Activated naive CD8-positive, alpha-beta T cell treated with anti-CD3 and anti-CD28 coated beads, Interleukin-2, amount 50 U/mL, for 24 hours (primary cell): ENCODE results near the gene MRGPRD.
"Not testable (repeated sequence)": the region's sequence is repeated elsewhere in the genome, so short reads cannot be mapped to it uniquely, and the experiment has no call there.

Experiments used
- ATAC-seq: fragments of 150-1000 bp; cut with Tn5 transposase; one replicate; pipeline ENCODE4 v1.10.0; 2021
- DNase-seq: peaks from one replicate; pipeline ENCODE4 v3.0.0; 2021
- H3K27ac Mint-ChIP-seq: one replicate; pipeline ENCODE4 v1.8.0; 2021; ENCODE audit warnings: mild to moderate bottlenecking, mixed read lengths
- H3K27me3 Mint-ChIP-seq: one replicate; pipeline ENCODE4 v1.8.0; 2021; ENCODE audit warnings: mixed read lengths
- H3K36me3 Mint-ChIP-seq: one replicate; pipeline ENCODE4 v1.8.0; 2021; ENCODE audit warnings: low read depth, mixed read lengths
- H3K4me1 Mint-ChIP-seq: one replicate; pipeline ENCODE4 v1.8.0; 2021; ENCODE audit warnings: mixed read lengths
- H3K4me3 Mint-ChIP-seq: one replicate; pipeline ENCODE4 v1.8.0; 2021; ENCODE audit warnings: mild to moderate bottlenecking, moderate library complexity, mixed read lengths
- H3K9me3 Mint-ChIP-seq: one replicate; pipeline ENCODE4 v1.8.0; 2021; ENCODE audit warnings: mixed read lengths

The MRGPRD gene

DNA sequence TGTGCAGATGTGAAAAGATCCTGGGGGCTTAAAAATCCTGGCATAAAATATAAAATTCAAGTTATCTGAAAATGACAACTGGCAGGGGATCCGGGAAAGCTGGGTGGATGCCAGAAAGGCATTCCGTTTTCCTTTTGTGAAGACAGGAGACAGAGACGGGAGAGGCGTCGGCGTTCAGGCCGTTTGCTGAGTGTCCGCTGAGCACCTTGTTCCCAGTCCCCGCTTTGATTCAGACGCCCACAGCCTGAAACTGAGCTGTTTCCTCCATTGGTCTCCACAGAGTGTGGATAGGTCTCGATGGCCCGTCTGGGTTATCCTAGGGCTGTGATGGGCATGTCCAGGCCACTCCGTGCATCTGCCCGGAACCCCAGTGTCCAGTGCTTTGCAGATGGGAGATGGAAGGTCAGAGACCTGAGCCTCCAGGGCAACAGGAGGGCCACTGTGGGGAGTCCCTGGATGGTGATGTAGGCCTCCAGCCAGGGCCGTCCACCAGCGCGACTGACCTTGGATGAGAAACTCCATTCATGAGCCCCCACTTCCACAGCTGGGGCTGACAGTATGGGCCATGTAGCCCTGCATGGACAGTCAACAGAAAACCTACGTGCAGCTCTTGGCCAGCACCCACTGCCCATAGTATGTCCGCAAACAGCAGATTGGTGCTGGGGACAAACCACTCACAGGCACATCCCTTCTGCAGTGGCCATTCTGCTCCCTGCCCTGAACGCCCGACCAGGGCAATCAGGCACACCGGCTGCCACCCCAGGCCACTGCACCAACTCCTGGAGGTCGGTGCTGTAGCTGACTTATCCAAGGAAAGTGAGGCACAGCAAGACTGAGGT is 20.7 kb upstream of the MRGPRD start:
- peaks cover 8% of the 10 kb centered on the region for H3K27me3 Mint-ChIP-seq
- no peaks in the 10 kb centered on the region for H3K9me3 Mint-ChIP-seq
- H3K4me3 Mint-ChIP-seq: no peak overlapping the region
- H3K4me1 Mint-ChIP-seq: no peaks in the 10 kb centered on the region
- H3K36me3 Mint-ChIP-seq: no peaks in the 10 kb centered on the region
- ATAC-seq (no peak), DNase-seq (no peak)
- no peak overlapping the region for H3K27ac Mint-ChIP-seq

DNA sequence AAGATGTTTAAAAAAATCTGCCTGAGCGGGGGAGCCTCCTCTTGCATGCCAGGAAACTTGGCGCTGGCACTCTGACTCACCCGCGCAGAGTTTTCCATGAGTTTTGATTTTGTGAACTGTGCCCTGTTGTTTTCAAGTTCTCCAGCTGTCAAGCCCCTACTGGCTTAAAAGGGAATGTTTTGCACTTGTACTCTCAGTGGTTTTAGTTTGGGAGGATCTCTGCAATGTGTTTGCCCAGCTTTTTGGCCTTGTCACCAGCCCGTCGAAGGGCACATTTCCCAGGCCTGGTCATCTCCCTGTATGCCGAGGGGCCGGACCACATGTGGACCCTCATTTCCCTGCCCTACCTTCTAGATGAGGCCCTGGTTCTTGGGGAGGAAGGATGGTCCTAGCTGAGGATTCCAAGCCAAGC is 20.1 kb upstream of the MRGPRD start:
- H3K27me3 Mint-ChIP-seq: peaks cover 7% of the 10 kb centered on the region
- H3K27ac Mint-ChIP-seq: no peak overlapping the region
- ATAC-seq (no peak), DNase-seq (no peak)
- no peaks in the 10 kb centered on the region for H3K4me1 Mint-ChIP-seq
- no peaks in the 10 kb centered on the region for H3K9me3 Mint-ChIP-seq
- H3K36me3 Mint-ChIP-seq: no peaks in the 10 kb centered on the region
- H3K4me3 Mint-ChIP-seq: no peak overlapping the region

DNA sequence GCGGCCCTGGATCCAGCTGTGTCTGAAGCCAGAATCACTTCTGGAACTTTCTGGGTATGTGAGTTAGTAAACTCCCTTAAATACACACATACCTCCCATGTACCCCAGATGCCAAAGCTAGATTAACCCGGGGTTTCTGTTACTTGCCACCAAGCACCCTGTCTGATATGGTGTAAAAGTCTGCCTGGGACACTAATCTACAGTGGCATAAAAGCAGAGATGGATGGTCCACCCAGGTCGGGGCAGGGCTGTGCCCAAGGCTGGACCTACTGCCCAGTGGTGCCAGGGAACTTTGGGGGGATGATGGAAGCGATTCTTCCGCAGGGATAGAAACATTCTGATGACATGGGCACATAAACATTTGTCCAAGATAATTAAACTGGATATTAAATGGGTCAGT is 19.6 kb upstream of the MRGPRD start:
- H3K27me3 Mint-ChIP-seq: peaks cover 5% of the 10 kb centered on the region
- no peak overlapping the region for H3K27ac Mint-ChIP-seq
- ATAC-seq (no peak), DNase-seq (no peak)
- H3K36me3 Mint-ChIP-seq: no peaks in the 10 kb centered on the region
- no peak overlapping the region for H3K4me3 Mint-ChIP-seq
- H3K9me3 Mint-ChIP-seq: no peaks in the 10 kb centered on the region
- H3K4me1 Mint-ChIP-seq: no peaks in the 10 kb centered on the region

DNA sequence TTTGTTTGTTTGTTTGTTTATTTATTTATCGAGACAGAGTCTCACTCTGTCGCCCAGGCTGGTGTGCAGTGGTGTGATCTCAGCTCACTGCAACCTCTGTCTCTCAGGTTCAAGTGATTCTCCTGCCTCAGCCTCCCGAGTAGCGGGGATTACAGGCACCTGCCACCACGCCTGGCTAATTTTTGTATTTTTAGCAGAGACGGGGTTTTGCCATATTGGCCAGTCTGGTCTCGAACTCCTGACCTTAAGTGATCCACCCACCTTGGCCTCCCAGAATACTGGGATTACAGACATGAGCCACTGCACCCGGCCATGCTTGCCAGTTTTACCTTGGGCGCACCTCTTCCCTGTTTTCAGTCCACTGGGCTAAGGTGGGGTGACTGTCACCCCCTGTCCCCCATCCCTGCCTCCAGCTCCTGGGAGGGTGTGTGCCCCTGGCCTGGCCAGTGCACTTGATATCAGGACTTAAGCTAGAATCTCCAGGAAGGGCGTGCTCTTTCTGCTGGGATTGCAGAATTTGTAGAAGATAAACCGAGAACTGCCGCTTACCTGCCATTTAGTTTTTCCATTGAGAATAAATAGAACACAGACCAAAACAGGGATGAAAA is 19.1 kb upstream of the MRGPRD start:
- H3K4me3 Mint-ChIP-seq, H3K36me3 Mint-ChIP-seq, H3K27me3 Mint-ChIP-seq, H3K27ac Mint-ChIP-seq, H3K4me1 Mint-ChIP-seq, ATAC-seq, H3K9me3 Mint-ChIP-seq, DNase-seq: not testable (repeated sequence)

DNA sequence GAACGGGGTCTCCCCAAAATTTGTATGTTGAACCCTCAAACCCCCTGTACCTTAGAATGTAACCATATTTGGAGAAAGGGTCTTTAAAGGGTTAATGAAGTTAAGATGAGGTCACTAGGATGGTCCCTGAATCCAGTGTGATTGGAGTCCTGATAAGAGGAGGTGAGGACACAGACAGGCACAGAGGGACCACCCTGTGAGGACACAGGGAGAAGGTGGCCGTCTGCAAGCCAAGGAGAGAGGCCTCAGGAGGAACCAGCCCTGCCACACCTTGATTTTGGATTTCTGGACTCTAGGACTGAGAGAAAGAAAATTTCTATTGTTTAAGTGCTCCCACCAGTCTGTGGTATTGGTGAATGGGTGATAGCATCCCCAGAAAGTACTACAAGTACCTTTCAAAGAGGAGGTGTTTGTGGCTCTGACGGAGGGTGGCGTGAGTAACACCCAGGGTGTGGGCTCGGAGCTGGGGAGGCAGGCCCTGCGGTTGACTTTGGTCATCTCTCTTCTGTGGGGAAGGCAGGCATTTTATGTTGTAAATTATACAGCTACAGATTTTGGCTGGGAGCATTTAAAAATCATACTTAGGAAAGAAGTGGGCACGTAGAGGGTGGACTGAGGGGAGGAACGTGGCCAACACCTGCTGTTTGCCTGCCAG is 18.4 kb upstream of the MRGPRD start:
- no peak for DNase-seq
- H3K4me3 Mint-ChIP-seq: no peak overlapping the region
- H3K27me3 Mint-ChIP-seq: peaks cover 9% of the 10 kb centered on the region
- no peaks in the 10 kb centered on the region for H3K36me3 Mint-ChIP-seq
- ATAC-seq: no peak
- H3K9me3 Mint-ChIP-seq: no peaks in the 10 kb centered on the region
- no peak overlapping the region for H3K27ac Mint-ChIP-seq
- H3K4me1 Mint-ChIP-seq: no peaks in the 10 kb centered on the region

DNA sequence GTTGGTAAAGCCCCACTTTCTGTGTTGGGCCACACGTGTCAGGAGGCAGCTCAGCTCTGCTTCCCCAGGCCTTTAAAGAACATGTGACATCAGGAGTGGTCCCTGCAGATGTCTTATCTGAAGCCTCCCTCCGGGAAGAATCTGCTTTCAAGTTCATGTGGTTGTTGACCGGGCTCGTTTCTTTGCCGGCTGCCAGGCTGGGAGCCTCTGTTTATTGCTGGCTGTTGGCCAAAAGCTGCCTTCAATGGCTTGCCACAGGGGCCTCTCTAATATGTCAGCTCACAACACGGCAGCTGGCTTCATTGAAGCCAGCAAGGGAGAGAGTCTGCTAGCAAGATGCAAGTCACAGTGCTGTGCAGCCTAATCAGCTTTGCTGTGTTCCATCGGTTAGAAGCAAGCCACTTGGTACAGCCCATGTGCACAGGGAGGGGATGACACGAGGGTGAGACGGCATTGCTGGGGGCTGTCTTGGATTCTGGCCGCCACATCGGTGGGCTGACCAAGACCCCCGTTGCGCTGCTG is 17.7 kb upstream of the MRGPRD start:
- ATAC-seq (no peak), DNase-seq (no peak)
- Mint-ChIP-seq H3K27ac (no peak overlapping the region), H3K9me3 (no peaks in the 10 kb centered on the region), H3K4me3 (no peak overlapping the region), H3K4me1 (no peaks in the 10 kb centered on the region), H3K27me3 (peaks cover 13% of the 10 kb centered on the region), H3K36me3 (no peaks in the 10 kb centered on the region)

DNA sequence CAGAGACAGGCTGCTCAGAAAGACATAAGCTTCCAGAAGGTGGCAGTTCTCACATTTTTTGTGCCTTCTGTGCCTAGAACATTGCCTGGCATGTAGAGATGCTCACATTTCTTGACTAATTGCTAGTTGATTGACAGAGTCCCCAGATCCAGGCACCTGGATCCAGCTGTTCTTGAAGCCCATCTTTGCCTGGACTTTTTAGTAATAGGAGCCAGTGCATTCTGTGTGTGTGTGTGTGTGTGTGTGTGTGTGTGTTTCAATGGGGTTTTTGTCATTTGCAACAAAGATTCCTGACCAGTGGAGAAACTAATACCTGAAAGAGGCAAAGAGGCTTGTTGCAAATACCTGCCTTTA is 17.2 kb upstream of the MRGPRD start:
- no peak for ATAC-seq
- H3K27ac Mint-ChIP-seq: no peak overlapping the region
- H3K36me3 Mint-ChIP-seq: no peaks in the 10 kb centered on the region
- no peaks in the 10 kb centered on the region for H3K4me1 Mint-ChIP-seq
- peaks cover 16% of the 10 kb centered on the region for H3K27me3 Mint-ChIP-seq
- DNase-seq: no peak
- no peak overlapping the region for H3K4me3 Mint-ChIP-seq
- H3K9me3 Mint-ChIP-seq: no peaks in the 10 kb centered on the region

DNA sequence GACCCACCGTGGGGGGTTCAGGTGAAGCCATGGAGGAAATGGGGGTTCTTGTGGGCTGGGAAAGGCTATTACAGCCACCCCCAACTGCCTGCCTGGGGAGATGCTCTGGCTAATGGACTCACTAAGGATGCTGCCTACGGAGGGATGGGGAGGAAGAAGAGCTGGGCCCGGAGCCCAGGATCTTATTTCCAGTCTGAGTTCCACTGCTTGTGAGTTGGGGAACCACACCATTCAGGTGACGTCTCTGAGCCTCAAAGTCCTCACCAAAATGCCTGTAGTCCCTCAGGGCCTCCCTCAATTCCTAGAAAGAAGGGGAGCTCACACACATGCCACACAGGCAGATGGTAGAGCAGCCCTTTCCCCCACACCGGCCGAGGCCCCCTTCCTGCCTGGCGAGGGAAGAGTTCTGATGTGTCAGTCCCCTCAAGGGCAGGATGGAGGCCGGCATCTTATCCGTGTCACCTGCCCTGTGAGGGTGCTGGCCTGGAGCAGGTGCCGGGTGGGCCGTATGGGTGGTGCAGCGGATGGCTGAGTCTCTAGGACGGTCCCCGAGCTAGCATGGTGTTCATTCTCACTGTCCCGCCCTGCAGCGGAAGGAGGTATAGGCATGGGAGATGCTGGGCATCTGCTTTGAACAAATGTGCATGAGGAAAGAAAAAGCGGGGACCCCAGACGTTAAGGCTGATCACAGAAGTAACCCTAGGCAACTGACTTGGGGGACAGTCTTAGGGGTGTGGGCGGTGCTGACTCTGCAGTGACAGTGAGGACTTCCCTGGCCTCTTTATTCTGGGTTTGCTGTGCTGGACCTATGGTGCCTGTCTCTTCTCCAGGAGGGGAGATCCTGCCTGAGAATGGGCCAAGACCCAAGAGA is 16.6 kb upstream of the MRGPRD start:
- H3K4me3 Mint-ChIP-seq: no peak overlapping the region
- no peak for ATAC-seq

DNA sequence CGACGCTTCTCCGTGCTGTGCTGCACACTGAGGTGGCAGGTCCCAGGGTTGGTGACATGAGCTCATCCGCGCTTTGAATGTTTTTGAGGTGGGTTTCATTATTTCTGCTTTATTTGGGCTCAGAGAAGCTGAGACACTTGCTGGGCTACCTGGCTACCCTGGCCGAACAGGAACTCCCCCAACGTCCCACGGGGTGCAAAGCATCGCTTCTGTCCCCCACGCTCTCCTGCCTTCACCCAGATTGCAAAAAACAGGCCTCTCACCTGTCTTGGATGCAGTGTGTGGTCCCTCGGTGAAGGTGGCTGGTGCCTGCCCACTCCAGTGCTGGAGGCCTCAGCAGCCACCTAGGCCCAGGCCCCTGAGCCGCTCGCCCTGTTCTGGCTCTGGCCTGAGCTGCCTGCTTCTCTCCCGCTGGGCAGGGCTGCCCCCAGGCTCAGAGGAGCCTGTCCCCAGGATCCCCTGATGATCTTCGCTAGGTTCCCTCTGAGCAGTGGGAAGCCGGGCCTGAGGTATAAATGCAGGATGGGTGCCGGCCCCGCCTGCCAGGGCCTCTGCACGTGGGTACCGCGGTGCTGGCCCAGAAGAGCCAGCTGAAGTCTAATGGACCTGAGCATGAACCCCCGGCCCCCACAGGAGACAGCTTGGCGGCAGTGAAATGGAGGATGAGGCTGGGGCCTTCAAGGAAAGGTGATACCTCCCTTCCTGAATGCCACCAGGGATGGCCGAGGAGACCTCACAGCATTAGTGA is 15.8 kb upstream of the MRGPRD start:
- H3K36me3 Mint-ChIP-seq: no peaks in the 10 kb centered on the region
- no peak overlapping the region for H3K4me3 Mint-ChIP-seq
- H3K27me3 Mint-ChIP-seq: peaks cover 25% of the 10 kb centered on the region
- no peaks in the 10 kb centered on the region for H3K9me3 Mint-ChIP-seq
- DNase-seq (no peak), ATAC-seq (no peak)
- no peaks in the 10 kb centered on the region for H3K4me1 Mint-ChIP-seq
- H3K27ac Mint-ChIP-seq: no peak overlapping the region

More for the DNA sequence above, 16.6 kb upstream of the MRGPRD start:
- DNase-seq: no peak
- H3K4me1 Mint-ChIP-seq: no peaks in the 10 kb centered on the region
- no peak overlapping the region for H3K27ac Mint-ChIP-seq
- H3K9me3 Mint-ChIP-seq: no peaks in the 10 kb centered on the region
- no peaks in the 10 kb centered on the region for H3K36me3 Mint-ChIP-seq
- H3K27me3 Mint-ChIP-seq: peaks cover 20% of the 10 kb centered on the region

DNA sequence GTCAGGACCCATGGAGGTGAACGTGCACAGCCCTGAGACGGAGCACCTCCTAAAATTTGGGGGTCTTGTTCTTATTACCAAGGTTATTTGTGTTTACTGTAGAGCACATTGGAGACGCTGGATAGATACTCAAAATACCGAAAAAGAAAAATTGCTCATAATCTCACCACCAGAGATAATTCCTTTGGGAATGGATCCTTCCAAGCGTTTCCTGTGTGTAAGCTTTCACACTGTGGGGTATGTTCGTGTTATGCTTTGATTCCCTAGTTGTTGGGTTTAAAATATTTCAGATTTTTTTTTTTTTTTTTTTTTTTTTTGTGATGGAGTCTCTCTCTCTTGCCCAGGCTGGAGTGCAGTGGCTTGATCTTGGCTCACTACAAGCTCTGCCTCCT is 14.1 kb upstream of the MRGPRD start:
- Mint-ChIP-seq H3K36me3 (no peaks in the 10 kb centered on the region), H3K4me3 (no peak overlapping the region), H3K27me3 (peaks cover 32% of the 10 kb centered on the region), H3K4me1 (no peaks in the 10 kb centered on the region), H3K27ac (no peak overlapping the region), H3K9me3 (no peaks in the 10 kb centered on the region)
- no peak for DNase-seq
- ATAC-seq: no peak

DNA sequence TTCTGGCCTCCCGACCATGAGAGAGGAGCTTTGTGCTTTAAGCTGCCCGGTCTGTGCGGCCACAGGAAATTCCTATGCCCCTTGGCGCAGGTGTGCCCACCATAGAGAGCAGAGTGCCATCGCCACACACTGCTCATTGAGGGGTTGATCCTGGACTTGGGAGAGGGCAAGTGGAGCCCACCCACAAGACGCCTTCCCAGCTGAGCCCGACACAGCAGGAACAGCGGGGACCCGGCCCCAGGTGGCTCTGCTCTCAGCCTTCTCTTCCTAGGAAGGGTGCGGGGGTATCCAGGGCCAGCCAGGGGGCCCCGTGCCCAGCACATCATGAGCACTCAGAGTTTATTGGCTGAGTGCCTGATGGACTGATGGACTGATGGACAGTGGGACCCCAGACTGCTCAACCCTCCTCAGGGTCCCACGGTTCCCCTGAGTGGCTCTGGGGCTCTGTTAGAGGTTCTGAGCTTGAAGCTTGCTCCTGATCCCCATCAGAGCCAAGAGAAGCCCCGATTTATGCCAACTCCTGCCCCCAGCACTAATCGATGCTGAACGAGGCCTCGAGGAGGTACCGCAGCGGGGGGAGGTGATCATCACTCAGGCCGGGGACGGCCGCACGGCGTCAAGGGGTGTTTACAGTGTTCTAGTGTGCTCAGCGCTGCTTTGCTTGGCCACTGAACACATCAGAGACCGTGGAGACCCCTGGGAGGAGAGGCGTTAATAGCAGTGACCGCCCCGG is 13.5 kb upstream of the MRGPRD start:
- ATAC-seq (no peak), DNase-seq (no peak)
- H3K9me3 Mint-ChIP-seq: no peaks in the 10 kb centered on the region
- H3K27me3 Mint-ChIP-seq: peaks cover 33% of the 10 kb centered on the region
- H3K4me3 Mint-ChIP-seq: no peak overlapping the region
- H3K36me3 Mint-ChIP-seq: no peaks in the 10 kb centered on the region
- no peaks in the 10 kb centered on the region for H3K4me1 Mint-ChIP-seq
- H3K27ac Mint-ChIP-seq: no peak overlapping the region

DNA sequence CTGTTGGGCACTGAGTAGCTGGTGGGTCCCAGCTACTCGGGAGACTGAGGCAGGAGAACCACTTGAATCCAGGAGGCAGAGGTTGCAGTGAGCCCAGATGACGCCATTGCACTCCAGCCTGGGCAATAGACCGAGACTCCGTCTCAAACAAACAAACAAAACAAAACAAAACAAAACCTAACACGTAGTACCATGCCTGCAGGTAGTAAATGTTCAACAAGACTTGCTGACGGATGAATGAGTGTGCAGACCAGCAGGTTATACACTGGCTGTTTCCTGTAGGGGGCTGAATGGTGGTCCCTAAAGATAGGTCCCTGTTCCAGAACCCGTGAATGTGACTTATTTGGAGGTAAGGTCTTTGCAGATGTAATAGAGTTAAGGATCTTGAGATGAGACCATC is 12.8 kb upstream of the MRGPRD start:
- no peaks in the 10 kb centered on the region for H3K9me3 Mint-ChIP-seq
- no peaks in the 10 kb centered on the region for H3K4me1 Mint-ChIP-seq
- H3K27ac Mint-ChIP-seq: no peak overlapping the region
- no peak for ATAC-seq
- H3K4me3 Mint-ChIP-seq: no peak overlapping the region
- DNase-seq: no peak
- H3K36me3 Mint-ChIP-seq: no peaks in the 10 kb centered on the region
- H3K27me3 Mint-ChIP-seq: peaks cover 29% of the 10 kb centered on the region

DNA sequence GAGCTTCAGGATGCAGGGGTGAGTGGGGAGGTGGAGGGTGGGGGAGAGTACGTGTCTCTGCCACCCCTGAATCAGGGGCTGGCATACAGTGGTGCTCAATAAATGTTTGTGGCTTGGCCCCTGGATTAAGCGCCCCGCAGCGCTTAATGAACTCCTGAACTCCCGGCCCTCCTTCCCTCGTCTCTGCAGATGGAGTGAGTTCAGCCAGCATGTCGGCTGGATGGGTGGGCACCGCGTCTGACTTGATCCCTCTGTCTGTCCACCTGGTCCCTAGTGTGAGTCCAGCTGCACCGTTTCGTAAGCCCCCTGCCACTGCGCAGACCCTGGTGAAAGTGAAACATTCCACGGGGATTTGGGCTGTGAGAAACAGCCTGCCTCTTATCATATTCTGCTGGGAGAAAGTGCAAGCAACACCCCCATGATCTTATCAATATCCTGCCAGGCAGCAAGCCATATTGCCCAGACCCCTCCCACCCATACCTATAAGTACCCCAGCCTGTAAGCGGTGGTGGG is 12.0 kb upstream of the MRGPRD start:
- Mint-ChIP-seq H3K27me3 (peaks cover 29% of the 10 kb centered on the region), H3K4me1 (no peaks in the 10 kb centered on the region), H3K9me3 (no peaks in the 10 kb centered on the region), H3K27ac (no peak overlapping the region), H3K36me3 (no peaks in the 10 kb centered on the region), H3K4me3 (no peak overlapping the region)
- ATAC-seq: no peak
- no peak for DNase-seq
